GM18511 (cell line): ENCODE data around the gene CLSTN1.
"Not testable (repeated sequence)": the region's sequence is repeated elsewhere in the genome, so short reads cannot be mapped to it uniquely, and the experiment has no call there.

Source experiments
- ATAC-seq: cut with Tn5 transposase; IDR thresholded peaks from one replicate; pipeline ENCODE4 v1.9.1; 2021; ENCODE audit warnings: mild to moderate bottlenecking, moderate library complexity; ENCODE audit not compliant: unreplicated experiment

CLSTN1 gene

GRCh38 chr1:9766759-9767442 is 56.9 kb downstream of the CLSTN1 start:
- no peak for ATAC-seq

- ATAC-seq, result no peak
Observed at GRCh38 chr1:9764550-9764949, 59.2 kb downstream of the CLSTN1 start.

- no peak for ATAC-seq
Observed at GRCh38 chr1:9763914-9764313, 59.9 kb downstream of the CLSTN1 start.

GRCh38 chr1:9762446-9762845 is 61.3 kb downstream of the CLSTN1 start:
- ATAC-seq, result not testable (repeated sequence)

GRCh38 chr1:9761855-9762254 is 61.9 kb downstream of the CLSTN1 start:
- ATAC-seq, result no peak

- ATAC-seq, result no peak
Observed at GRCh38 chr1:9760824-9761223, 62.9 kb downstream of the CLSTN1 start.

GRCh38 chr1:9759939-9760338 is 63.8 kb downstream of the CLSTN1 start:
- no peak for ATAC-seq

GRCh38 chr1:9758559-9759121 is 65.1 kb downstream of the CLSTN1 start:
- ATAC-seq, result no peak

GRCh38 chr1:9755441-9755995 is 68.2 kb downstream of the CLSTN1 start:
- no peak for ATAC-seq

GRCh38 chr1:9753121-9753531 is 70.6 kb downstream of the CLSTN1 start:
- ATAC-seq, result no peak

GRCh38 chr1:9751971-9752370 is 71.8 kb downstream of the CLSTN1 start:
- no peak for ATAC-seq

GRCh38 chr1:9749361-9749760 is 74.4 kb downstream of the CLSTN1 start:
- no peak for ATAC-seq

- not testable (repeated sequence) for ATAC-seq
Observed at GRCh38 chr1:9748391-9748790, 75.4 kb downstream of the CLSTN1 start.

GRCh38 chr1:9746651-9747050 is 77.1 kb downstream of the CLSTN1 start:
- ATAC-seq, result no peak

- no peak for ATAC-seq
Observed at GRCh38 chr1:9746211-9746610, 77.6 kb downstream of the CLSTN1 start.

- ATAC-seq, result no peak
Observed at GRCh38 chr1:9744106-9744799, 79.5 kb downstream of the CLSTN1 start.

GRCh38 chr1:9737671-9738070 is 86.1 kb downstream of the CLSTN1 start:
- no peak for ATAC-seq

- no peak for ATAC-seq
Observed at GRCh38 chr1:9737057-9737456, 86.7 kb downstream of the CLSTN1 start.

GRCh38 chr1:9736241-9736640 is 87.5 kb downstream of the CLSTN1 start:
- no peak for ATAC-seq

GRCh38 chr1:9735800-9736199 is 88.0 kb downstream of the CLSTN1 start:
- no peak for ATAC-seq

GRCh38 chr1:9733160-9733789 is 90.5 kb downstream of the CLSTN1 start:
- ATAC-seq, result no peak
